HG02763 (cell line): ENCODE data around the gene HS6ST1.
"Not testable (repeated sequence)": the region's sequence is repeated elsewhere in the genome, so short reads cannot be mapped to it uniquely, and the experiment has no call there.

Source experiments
- ATAC-seq: cut with Tn5 transposase; IDR thresholded peaks from one replicate; pipeline ENCODE4 v1.9.1; 2021; ENCODE audit warnings: mild to moderate bottlenecking, moderate library complexity; ENCODE audit not compliant: unreplicated experiment

The HS6ST1 gene

GRCh38 chr2:128269990-128270671, 48.5 kb downstream of the HS6ST1 start:
- no peak for ATAC-seq

- ATAC-seq, result no peak
These were observed 49.3 kb downstream of the HS6ST1 start for GRCh38 chr2:128269063-128269989.

- not testable (repeated sequence) for ATAC-seq
These were observed 50.1 kb downstream of the HS6ST1 start for GRCh38 chr2:128268611-128269010.

DNA sequence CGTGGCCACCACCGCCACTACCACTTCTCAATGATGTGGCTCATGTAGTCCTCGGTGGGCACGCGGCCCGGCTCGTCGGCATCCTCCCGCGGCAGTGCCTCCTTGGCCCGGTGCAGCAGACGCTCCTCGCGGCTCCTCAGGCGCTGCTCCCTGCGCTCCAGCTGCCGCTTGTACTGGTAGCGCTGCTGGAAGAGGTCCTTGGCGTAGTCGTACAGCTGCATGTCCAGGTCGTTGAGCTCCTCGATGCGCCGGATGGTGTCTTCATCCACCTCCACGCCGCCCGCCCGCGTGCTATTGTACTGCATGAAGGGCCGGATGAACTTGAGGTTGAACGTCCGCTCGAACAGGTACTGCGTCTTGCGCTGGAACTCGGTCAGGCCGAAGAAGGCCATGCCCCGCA, 50.5 kb downstream of the HS6ST1 start:
- ATAC-seq, result not testable (repeated sequence)

DNA sequence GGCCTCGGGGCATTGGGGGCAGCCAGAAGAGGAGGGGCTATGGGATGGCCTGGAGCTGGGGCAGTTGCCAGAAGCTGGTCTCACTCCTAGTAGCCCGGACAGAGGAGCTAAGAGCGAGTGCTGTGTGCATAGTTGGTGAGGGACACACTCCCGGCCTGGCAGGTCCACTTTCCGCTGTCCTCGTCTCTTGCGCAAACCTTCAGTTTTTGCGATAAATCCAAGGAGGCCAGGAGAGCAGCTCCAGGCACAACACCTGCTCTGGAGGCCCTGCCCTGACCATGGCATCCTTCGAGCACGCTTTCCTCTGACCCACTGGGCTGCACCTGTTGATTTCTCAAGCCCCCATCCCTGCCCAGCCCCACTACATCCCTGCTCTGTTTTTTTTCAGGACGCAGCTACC, 51.0 kb downstream of the HS6ST1 start:
- ATAC-seq, result not testable (repeated sequence)

DNA sequence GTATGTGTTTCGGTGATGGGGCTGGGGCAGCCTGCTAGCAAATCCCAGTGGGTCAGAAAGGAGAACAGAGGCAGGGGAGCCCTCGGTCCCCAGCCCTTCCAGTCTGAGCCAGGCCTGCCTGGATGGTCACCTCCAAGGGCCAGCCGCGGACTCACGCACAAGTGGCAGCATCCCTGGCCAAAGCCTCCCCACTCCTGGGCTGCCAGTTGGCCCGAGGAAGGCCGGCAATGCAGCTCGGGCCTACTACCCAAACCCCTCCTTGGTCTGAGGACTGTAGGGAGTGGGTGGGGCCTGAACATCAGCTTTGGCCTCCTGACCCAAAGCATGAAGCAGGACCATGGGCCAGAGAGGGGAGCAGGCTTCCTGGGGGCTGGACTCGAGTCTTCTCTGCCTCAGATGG, 51.5 kb downstream of the HS6ST1 start:
- ATAC-seq, result not testable (repeated sequence)

GRCh38 chr2:128266463-128266862, 52.2 kb downstream of the HS6ST1 start:
- not testable (repeated sequence) for ATAC-seq

- ATAC-seq, result not testable (repeated sequence)
These were observed 53.1 kb downstream of the HS6ST1 start for GRCh38 chr2:128265608-128265993.

DNA sequence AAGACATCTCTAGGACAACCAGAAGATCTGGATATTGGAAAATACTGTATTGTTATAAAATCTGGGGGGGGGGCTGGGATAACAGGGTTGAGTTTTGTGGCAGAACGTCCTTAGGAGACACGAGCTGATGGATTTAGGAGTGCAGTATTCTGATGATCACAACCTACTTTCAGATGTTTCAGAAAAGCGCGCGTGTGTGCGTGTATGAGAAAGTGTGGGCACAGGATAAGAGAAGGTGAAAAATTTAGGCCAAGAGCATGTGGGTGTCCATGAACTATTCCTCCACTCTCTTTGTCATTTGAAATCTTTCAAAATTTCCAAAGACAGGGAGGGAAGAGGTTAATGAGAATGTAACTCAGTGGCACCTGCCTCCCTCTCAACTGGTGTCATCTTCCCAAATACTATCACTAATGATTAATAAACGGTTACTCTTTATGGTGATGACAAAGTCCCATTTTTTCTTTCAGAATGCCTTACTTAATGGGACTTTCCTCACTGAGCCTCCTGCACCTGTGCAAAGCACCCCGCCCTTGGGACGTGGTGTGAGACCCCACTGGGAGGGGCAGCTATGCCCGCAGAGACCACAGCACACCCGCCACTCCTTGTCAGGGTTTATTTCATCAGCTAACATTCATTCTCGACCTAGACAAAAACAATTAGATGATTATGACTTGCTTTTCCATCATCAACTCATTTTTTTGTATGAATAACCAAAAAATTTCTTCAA, 53.6 kb downstream of the HS6ST1 start:
- ATAC-seq, result no peak

DNA sequence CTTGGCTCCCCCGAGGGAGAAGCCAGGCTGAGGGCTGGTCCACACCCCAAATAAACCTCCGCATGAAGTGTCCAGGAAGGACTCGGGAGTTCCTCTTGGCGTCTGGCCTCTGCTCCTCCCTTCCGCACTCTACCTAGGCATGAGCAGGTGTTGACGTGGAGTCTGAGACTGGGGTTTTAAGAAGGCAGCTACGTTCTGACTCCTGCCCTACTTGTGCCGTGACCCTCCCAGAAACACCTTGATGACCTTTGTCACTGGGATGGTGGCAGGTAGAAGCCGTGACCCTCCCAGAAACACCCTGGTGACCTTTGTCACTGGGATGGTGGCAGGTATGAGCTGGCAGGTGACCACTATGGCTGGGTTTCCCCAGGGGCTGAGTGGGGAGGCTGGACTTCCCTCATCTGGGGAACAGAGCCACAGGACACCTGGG, 54.8 kb downstream of the HS6ST1 start:
- no peak for ATAC-seq

- no peak for ATAC-seq
These were observed 56.1 kb downstream of the HS6ST1 start for GRCh38 chr2:128262315-128263253.

GRCh38 chr2:128261245-128262128, 57.2 kb downstream of the HS6ST1 start:
- no peak for ATAC-seq

DNA sequence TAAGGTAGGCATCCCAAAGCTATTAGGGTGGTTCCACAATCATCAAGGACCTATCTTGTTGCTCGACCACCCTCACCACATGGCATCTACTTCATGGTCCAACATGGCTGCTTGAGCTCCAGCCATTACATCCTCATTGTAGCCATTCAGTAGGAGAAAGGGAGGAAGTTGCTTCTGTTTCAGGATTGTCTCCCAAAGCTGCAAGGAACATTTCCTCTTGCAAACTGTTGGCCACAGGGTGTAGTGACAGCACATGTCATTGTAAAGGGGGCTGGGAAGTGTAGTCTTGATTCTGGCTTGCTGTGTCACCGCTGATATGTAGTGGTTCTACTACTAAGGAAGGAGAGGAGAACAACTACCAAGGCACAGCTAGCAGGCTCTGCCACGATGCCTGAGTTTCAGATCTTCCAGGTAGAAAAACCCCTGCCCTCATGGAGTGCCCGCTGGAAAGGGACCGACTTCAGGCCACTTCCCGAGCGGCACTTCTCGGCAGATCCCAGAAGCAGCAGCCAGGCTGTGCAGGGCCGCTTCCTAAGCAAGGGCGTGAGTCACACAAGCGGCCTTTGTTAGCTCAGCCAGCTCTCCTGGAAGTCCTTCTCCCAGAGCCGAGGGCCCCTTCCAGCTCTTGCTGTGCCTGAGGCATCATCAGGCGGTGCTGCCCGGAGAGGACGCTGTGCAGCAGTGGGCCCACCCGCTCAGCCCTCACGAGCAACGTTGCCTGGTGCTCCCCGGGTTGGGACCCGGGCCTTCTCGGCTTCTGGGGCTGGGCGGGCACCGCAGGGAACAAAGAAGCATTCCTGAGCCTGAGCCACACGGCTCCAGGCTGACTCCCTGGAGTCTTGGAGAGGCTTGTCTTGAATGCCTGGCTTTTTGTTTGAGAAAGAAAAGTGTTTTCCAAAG, 58.2 kb downstream of the HS6ST1 start:
- ATAC-seq, result no peak

DNA sequence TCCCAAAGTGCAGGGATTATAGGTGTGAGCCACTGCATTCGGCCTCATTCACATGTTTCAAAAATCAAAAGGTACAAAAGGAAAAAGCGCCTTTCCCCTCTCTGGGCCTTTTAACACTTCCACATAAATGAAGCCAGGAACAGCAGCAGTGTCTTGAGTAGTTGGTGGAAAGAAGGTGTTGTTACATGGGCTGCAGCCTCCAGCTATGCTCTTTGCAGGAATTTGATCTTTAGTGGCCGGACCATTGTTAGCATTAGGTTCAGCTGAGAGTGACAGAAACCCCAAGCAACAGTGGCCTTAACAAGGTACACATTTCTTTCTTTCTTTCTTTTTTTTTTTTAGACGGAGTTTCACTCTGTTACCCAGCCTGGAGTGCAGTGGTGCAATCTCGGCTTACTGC, 59.1 kb downstream of the HS6ST1 start:
- no peak for ATAC-seq

GRCh38 chr2:128258218-128258617, 60.5 kb downstream of the HS6ST1 start:
- ATAC-seq, result no peak

DNA sequence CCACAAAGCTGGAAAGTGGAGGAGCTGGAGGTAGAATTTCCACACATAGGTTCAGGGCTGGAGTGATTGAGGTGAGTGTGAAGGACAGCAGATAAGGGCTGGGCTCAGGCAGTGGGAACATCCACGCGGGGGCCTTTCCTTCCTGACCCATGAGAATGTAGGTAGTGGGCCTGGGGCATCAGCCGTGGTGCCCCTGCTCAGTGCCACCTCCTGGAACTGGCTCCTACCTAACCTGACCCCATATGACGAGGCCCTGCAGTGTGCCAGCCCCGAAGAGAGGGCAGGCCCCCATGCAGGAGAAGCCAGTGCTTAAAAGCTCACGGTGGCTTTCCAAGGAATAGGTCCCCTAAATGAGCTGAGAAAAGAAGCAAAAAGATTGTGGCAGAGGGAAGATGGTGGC, 66.2 kb downstream of the HS6ST1 start:
- no peak for ATAC-seq

- ATAC-seq, result not testable (repeated sequence)
These were observed 66.6 kb downstream of the HS6ST1 start for GRCh38 chr2:128252086-128252485.
